GM10847 (cell line): ENCODE data around the gene TSPOAP1.

Experiments used
- POLR2A ChIP-seq: IDR thresholded peaks from 2 replicates; pipeline ENCODE4 v1.6.1; 2011; ENCODE audit not compliant: insufficient read length; ENCODE audit errors: extremely low read depth

TSPOAP1 gene

GRCh38 chr17:58329810-58330537 lies 1.4 kb upstream of the TSPOAP1 start:
- TF ChIP-seq POLR2A = no peak

- TF ChIP-seq POLR2A = no peak
Measured at GRCh38 chr17:58329035-58329809, 627 bp upstream of the TSPOAP1 start.

- TF ChIP-seq POLR2A = no peak
Measured at GRCh38 chr17:58327363-58328194, 1.0 kb downstream of the TSPOAP1 start.

GRCh38 chr17:58326609-58327362 lies 1.8 kb downstream of the TSPOAP1 start:
- TF ChIP-seq POLR2A = no peak

- TF ChIP-seq POLR2A = no peak
Measured at GRCh38 chr17:58325976-58326468, 2.6 kb downstream of the TSPOAP1 start.

GRCh38 chr17:58325289-58325726 lies 3.3 kb downstream of the TSPOAP1 start:
- TF ChIP-seq POLR2A = no peak

GRCh38 chr17:58324409-58325288 lies 3.9 kb downstream of the TSPOAP1 start:
- no peak for TF ChIP-seq POLR2A

- TF ChIP-seq POLR2A = no peak
Measured at GRCh38 chr17:58324056-58324408, 4.6 kb downstream of the TSPOAP1 start.

- no peak for TF ChIP-seq POLR2A
Measured at GRCh38 chr17:58323366-58324055, 5.1 kb downstream of the TSPOAP1 start.

GRCh38 chr17:58322581-58323185 lies 5.9 kb downstream of the TSPOAP1 start:
- TF ChIP-seq POLR2A = no peak

GRCh38 chr17:58321571-58322525 lies 6.7 kb downstream of the TSPOAP1 start:
- no peak for TF ChIP-seq POLR2A
